ENCODE data around the gene CD164L2.

The CD164L2 gene

GRCh38 chr1:27427329-27427728 is 44.2 kb upstream of the CD164L2 start:
- Histone ChIP-seq H3K36me3 (ENCODE audit: control insufficient read depth in 2 of 2, insufficient read depth in 1 of 2, low read length in 2 of 2) (peaks cover 0 to 36% of the 10 kb centered on the region in 2 experiments; a peak in 2 of 3 replicates), H3K4me3 (ENCODE audit: low read depth, low read length) (no peak overlapping the region), H3K9me3 (ENCODE audit: control insufficient read depth, insufficient read depth, low read depth, low read length) (no peaks in the 10 kb centered on the region), H3K27ac (ENCODE audit: extremely low read depth, low read depth, low read length) (no peak overlapping the region), H3K4me1 (ENCODE audit: control insufficient read depth, insufficient read depth, low read length) (no peaks in the 10 kb centered on the region)
- POLR2A ChIA-PET: no interaction called here
- TF ChIP-seq ZEB2 (tag by site-specific recombination; IDR thresholded peaks at IDR 0.05): no peak
- CTCF ChIA-PET: interaction anchor here (0.8 to 4.8 kb wide), 4 partner anchors 9 to 129 kb away, joined by 3 to 22 read pairs (median 4); no protein-coding TSS in a partner anchor

DNA sequence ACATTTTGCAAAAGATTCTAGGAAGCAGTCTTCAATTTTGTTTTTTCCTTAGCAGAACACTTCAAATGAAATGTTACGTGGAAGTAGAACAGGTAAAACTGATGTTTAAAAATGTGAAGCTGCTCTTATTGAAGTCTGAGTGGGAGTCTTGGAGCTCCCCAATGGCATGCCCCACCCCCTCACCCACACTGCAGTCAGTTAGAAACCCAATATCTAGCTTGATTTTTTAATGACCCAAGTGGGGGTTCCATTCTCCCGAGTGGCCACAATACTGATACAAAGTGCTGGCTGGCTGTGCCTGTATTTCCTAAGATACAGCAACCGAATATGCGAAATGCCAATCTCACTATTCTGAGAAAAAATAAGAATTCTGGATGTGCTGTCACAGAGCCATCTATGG is 40.6 kb upstream of the CD164L2 start:
- no peaks in the 10 kb centered on the region for H3K9me3 ChIP-seq (ENCODE audit: control insufficient read depth, insufficient read depth, low read depth, low read length)
- H3K27ac ChIP-seq (ENCODE audit: extremely low read depth, low read depth, low read length): no peak overlapping the region
- H3K4me3 ChIP-seq (ENCODE audit: low read depth, low read length): no peak overlapping the region
- H3K36me3 ChIP-seq (ENCODE audit: control insufficient read depth in 2 of 2, insufficient read depth in 1 of 2, low read length in 2 of 2): peaks cover 0 to 43% of the 10 kb centered on the region in 2 experiments; a peak in 2 of 3 replicates
- ChIA-PET POLR2A (no interaction called here), CTCF (no interaction called here)
- H3K4me1 ChIP-seq (ENCODE audit: control insufficient read depth, insufficient read depth, low read length): no peaks in the 10 kb centered on the region
- TF ChIP-seq ZNF2 (tag by site-specific recombination; IDR thresholded peaks at IDR 0.05) (no peak), ZNF37A (tag by site-specific recombination; IDR thresholded peaks at IDR 0.05) (no peak), ZNF830 (tag by site-specific recombination; IDR thresholded peaks at IDR 0.05; ENCODE audit: low read depth) (no peak)

- TF ChIP-seq ZNF221 (tag by site-specific recombination; IDR thresholded peaks at IDR 0.05; ENCODE audit: borderline replicate concordance): no peak
- no peak for TF ChIP-seq ZNF639 (tag by site-specific recombination; IDR thresholded peaks at IDR 0.05)
- TF ChIP-seq ZBTB48 (tag by site-specific recombination; IDR thresholded peaks at IDR 0.05): no peak
- no peak for TF ChIP-seq ZNF791 (tag by site-specific recombination; IDR thresholded peaks at IDR 0.05)
- no peak for TF ChIP-seq IKZF3 (tag by site-specific recombination; IDR thresholded peaks at IDR 0.05)
- no peak for TF ChIP-seq ZNF311 (tag by site-specific recombination; IDR thresholded peaks at IDR 0.05; ENCODE audit: borderline replicate concordance)
- TF ChIP-seq ZFP3 (tag by site-specific recombination; IDR thresholded peaks at IDR 0.05; ENCODE audit: low read depth): no peak
- no peak overlapping the region for H3K27ac ChIP-seq (ENCODE audit: extremely low read depth, low read depth, low read length)
- POLR2A ChIA-PET: no interaction called here
These were observed 35.4 kb upstream of the CD164L2 start for GRCh38 chr1:27418326-27419185.

DNA sequence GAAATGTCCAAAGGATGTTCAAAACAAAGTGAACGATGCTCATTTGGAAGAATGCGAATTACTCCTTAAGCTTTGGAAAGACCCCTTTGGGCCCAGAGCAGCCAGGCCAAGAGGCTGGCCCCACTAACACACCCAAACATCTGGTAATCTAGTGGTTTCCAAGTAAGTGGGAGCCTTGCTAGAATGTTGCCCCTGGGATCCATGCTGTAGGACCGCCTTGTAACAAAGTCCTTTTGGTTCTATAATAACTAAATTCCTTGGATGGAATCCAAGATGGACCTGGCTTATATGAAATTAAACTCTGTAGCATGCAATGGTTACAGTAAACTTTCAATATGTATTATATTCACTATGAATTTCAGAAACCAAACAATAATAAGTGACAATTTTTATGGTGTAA is 34.6 kb upstream of the CD164L2 start:
- H3K36me3 ChIP-seq (ENCODE audit: control insufficient read depth in 2 of 2, insufficient read depth in 1 of 2, low read length in 2 of 2): peaks cover 10 to 67% of the 10 kb centered on the region in 2 experiments
- no peak overlapping the region for H3K4me3 ChIP-seq (ENCODE audit: low read depth, low read length)
- no peak overlapping the region for H3K27ac ChIP-seq (ENCODE audit: extremely low read depth, low read depth, low read length)
- no peaks in the 10 kb centered on the region for H3K4me1 ChIP-seq (ENCODE audit: control insufficient read depth, insufficient read depth, low read length)
- ChIA-PET POLR2A (no interaction called here), CTCF (interaction anchor here (0.6 to 1.9 kb wide), 5 partner anchors 9 to 245 kb away, joined by 3 to 7 read pairs (median 4); no protein-coding TSS in a partner anchor)
- TF ChIP-seq ZNF626 (tag by site-specific recombination; IDR thresholded peaks at IDR 0.05) (no peak), ZNF843 (tag by site-specific recombination; IDR thresholded peaks at IDR 0.05) (no peak), ZBTB8A (tag by site-specific recombination; IDR thresholded peaks at IDR 0.05) (no peak), ZNF132 (tag by site-specific recombination; IDR thresholded peaks at IDR 0.05; ENCODE audit: borderline replicate concordance) (no peak), ZNF791 (tag by site-specific recombination; IDR thresholded peaks at IDR 0.05) (no peak), MEIS1 (CRISPR knock-in tag; IDR thresholded peaks at IDR 0.05; ENCODE audit: borderline replicate concordance) (no peak), REPIN1 (tag by site-specific recombination; IDR thresholded peaks at IDR 0.05; ENCODE audit: low read depth) (no peak)
- H3K9me3 ChIP-seq (ENCODE audit: control insufficient read depth, insufficient read depth, low read depth, low read length): no peaks in the 10 kb centered on the region

More at GRCh38 chr1:27418326-27419185, 35.4 kb upstream of the CD164L2 start:
- peaks cover 10 to 59% of the 10 kb centered on the region in 2 experiments for H3K36me3 ChIP-seq (ENCODE audit: control insufficient read depth in 2 of 2, insufficient read depth in 1 of 2, low read length in 2 of 2)
- no peaks in the 10 kb centered on the region for H3K9me3 ChIP-seq (ENCODE audit: control insufficient read depth, insufficient read depth, low read depth, low read length)
- no peak overlapping the region for H3K4me3 ChIP-seq (ENCODE audit: low read depth, low read length)
- H3K4me1 ChIP-seq (ENCODE audit: control insufficient read depth, insufficient read depth, low read length): no peaks in the 10 kb centered on the region
- CTCF ChIA-PET: interaction anchor here (0.8 to 1.9 kb wide), 3 partner anchors 11 to 244 kb away, joined by 3 to 7 read pairs (median 4); no protein-coding TSS in a partner anchor

All from HEK293 (cell line).